Astrocyte of the spinal cord (primary cell): ENCODE results near the gene NATD1.

Source experiments
- DNase-seq: peaks from one replicate; pipeline ENCODE4 v3.0.0; 2011; ENCODE audit warnings: low read depth, low spot score
- H3K4me3 ChIP-seq: 2 replicates; pipeline ENCODE4 v1.5.1; 2011; ENCODE audit warnings: low read depth, mild to moderate bottlenecking, low read length, moderate library complexity
- CTCF ChIP-seq: IDR thresholded peaks from 2 replicates; pipeline ENCODE4 v1.5.1; 2012; ENCODE audit warnings: low read depth, mild to moderate bottlenecking, low read length, inconsistent platforms
- in situ Hi-C: cut with HindIII; loops from 2 replicates; pipeline ENCODE4 v1.10.0; 2017; ENCODE audit warnings: low sequenced_read_pairs

The NATD1 gene

DNA sequence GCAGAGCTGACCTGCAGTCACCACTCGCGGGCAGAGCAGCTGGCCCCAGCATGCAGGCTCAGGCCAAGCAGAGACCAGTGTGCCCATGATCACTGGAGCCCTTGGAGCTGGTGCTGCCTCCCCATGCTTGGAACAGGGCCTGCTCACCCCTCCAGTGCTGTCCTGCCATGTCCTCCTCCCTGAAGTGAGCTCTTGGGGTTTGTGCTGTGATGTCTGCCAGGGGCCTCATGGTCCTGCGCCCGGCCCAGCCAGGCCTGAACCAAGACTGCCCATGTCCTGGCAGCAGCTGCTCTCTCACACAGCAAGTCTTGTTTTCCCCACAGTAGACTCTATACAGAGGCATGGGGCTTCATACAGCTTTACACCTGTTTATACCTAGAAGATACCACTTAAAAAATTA lies 63.8 kb downstream of the NATD1 start:
- in situ Hi-C loops = no loop called here
- H3K4me3 ChIP-seq = no peak overlapping the region
- no peak for TF ChIP-seq CTCF
- no peak for DNase-seq
